K562 (cell line): ENCODE measurements around the gene PRRC2A. TPM values are rescaled to one million over a fixed set of nuclear protein-coding genes. Genes with fewer than 3 reads are reported as not detected.

Experiments
- CREM ChIP-seq: IDR thresholded peaks from 2 replicates; pipeline ENCODE4 v1.6.1; 2014; ENCODE audit warnings: antibody characterized with exemption, low read depth
- ERF ChIP-seq: fragments of 450-650 bp; formaldehyde crosslinking; IDR thresholded peaks from 2 replicates; pipeline ENCODE4 v1.4.0; 2020; ENCODE audit warnings: mild to moderate bottlenecking, mixed read lengths
- MTA2 ChIP-seq: fragments of 450-650 bp; IDR thresholded peaks from 2 replicates; pipeline ENCODE4 v1.6.1; 2016; ENCODE audit warnings: low read depth
- PHF21A ChIP-seq: fragments of 450-650 bp; IDR thresholded peaks from 2 replicates; pipeline ENCODE4 v1.6.1; 2017; ENCODE audit warnings: low read depth, borderline replicate concordance
- STAT5A ChIP-seq: IDR thresholded peaks from 2 replicates; pipeline ENCODE4 v1.6.1; 2012; ENCODE audit warnings: low read length, inconsistent platforms, borderline replicate concordance
- TAL1 ChIP-seq: fragments of 450-650 bp; IDR thresholded peaks from 2 replicates; pipeline ENCODE4 v1.6.1; 2016; ENCODE audit warnings: mild to moderate bottlenecking
- ZNF263 ChIP-seq: sonication (generic); formaldehyde crosslinking; IDR thresholded peaks from 2 replicates; pipeline ENCODE4 v1.8.0; 2022; ENCODE audit warnings: mild to moderate bottlenecking, missing genetic modification reagents, borderline replicate concordance
- polyA plus RNA-seq, 8 experiments: library from polyadenylated mRNA; depleted of rRNA in 4 of 8; stranded (reverse) in 5 of 8; unstranded in 3 of 8; fragments of >200 nt; fragmentation: Nextera tagmentation in 2 of 8; fragmentation: Illumina TruSeq in 1 of 8; extraction: Ambion mirVana in 2 of 8; extraction: Trizol in 1 of 8; gene quantifications; 2 replicates each; pipeline versions ENCODE4 v1.2.1 to v1.2.3, GENCODE V29; 2011 to 2014; ENCODE audit warnings: inconsistent platforms in 1 of 8, missing spikeins in 1 of 8
- total RNA-seq, 7 experiments: library from RNA; depleted of rRNA in 6 of 7; stranded (reverse); fragments of >200 nt in 6 of 7; fragmentation: Illumina TruSeq in 2 of 7; extraction: Trizol in 2 of 7; gene quantifications; 2 replicates each; pipeline versions ENCODE4 v1.2.1 to v1.2.3, GENCODE V29; 2011 to 2021; ENCODE audit warnings: low replicate concordance in 1 of 7
- TF ChIP-seq, protein P1 (sequence below): fragments of 450-650 bp; IDR thresholded peaks from 2 replicates; pipeline ENCODE4 v1.6.1; 2016
- TF ChIP-seq, protein P2 (sequence below): fragments of 250-450 bp; sonication (Bioruptor Pico); IDR thresholded peaks from 2 replicates; pipeline ENCODE4 v1.4.0; 2020
- TF ChIP-seq, protein P3 (sequence below): fragments of 450-650 bp; formaldehyde crosslinking; IDR thresholded peaks from 2 replicates; pipeline ENCODE4 v1.4.0; 2022; ENCODE audit warnings: missing genetic modification characterization

The PRRC2A gene
- total and polyA plus RNA-seq, 9 of the 15 experiments (the other 6 are each of a cell fraction or from before 2014, with no cell fraction given), result 1.0 to 332 (median 63.0) TPM

DNA sequence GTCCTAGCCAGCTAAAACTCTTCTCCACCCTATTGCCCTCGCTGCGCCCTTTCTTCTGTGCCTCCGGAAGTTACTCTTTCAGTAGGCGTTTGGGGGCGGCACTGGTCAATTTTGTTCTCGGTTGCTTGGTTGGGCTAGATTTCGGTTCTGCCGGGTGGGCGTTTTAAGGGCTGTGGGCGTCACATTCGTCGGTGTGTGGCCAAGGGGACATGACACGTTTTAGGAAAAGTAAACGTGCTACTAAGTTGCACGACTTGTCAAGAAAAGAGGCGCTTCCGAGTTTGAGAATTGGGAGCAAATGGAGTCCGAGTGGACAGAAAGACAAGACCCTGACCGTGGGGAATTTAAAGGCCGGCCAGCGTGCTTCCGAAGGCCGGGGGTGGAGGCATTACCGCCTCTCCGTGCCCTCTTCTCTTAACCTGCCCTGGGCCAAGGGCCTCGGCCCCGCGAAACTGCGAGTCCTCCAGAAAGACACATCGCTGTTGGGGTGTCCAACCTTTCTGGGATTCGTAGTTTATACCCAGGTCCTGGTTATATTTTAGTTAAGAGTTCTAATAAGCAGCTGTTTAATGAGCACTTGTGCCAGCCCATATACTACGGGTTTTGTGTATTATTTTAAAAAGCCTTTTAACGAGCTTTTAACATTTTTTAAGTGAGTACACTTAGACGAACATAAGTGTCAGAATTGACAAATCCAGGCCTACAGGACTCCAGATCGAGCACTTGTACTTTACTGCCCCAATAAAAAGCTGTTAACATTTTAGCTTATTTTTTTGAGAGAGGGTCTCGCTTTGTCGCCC, 32.6 kb downstream of the PRRC2A start (continued):
- no peak; the same call in 1 of the 2 replicates for TF ChIP-seq ZNF263
- peak; percentile 70; the same call in 1 of the 2 replicates for TF ChIP-seq MTA2
- TF ChIP-seq TAL1, result 0 out of 2 replicates have a peak, but pooled peaks have one; percentile 6
- TF ChIP-seq PHF21A, result 0 out of 2 replicates have a peak, but pooled peaks have one; percentile 47
- TF ChIP-seq STAT5A, result no peak
- TF ChIP-seq, protein P1, sequence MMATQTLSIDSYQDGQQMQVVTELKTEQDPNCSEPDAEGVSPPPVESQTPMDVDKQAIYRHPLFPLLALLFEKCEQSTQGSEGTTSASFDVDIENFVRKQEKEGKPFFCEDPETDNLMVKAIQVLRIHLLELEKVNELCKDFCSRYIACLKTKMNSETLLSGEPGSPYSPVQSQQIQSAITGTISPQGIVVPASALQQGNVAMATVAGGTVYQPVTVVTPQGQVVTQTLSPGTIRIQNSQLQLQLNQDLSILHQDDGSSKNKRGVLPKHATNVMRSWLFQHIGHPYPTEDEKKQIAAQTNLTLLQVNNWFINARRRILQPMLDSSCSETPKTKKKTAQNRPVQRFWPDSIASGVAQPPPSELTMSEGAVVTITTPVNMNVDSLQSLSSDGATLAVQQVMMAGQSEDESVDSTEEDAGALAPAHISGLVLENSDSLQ, result no peak
- TF ChIP-seq, protein P2, sequence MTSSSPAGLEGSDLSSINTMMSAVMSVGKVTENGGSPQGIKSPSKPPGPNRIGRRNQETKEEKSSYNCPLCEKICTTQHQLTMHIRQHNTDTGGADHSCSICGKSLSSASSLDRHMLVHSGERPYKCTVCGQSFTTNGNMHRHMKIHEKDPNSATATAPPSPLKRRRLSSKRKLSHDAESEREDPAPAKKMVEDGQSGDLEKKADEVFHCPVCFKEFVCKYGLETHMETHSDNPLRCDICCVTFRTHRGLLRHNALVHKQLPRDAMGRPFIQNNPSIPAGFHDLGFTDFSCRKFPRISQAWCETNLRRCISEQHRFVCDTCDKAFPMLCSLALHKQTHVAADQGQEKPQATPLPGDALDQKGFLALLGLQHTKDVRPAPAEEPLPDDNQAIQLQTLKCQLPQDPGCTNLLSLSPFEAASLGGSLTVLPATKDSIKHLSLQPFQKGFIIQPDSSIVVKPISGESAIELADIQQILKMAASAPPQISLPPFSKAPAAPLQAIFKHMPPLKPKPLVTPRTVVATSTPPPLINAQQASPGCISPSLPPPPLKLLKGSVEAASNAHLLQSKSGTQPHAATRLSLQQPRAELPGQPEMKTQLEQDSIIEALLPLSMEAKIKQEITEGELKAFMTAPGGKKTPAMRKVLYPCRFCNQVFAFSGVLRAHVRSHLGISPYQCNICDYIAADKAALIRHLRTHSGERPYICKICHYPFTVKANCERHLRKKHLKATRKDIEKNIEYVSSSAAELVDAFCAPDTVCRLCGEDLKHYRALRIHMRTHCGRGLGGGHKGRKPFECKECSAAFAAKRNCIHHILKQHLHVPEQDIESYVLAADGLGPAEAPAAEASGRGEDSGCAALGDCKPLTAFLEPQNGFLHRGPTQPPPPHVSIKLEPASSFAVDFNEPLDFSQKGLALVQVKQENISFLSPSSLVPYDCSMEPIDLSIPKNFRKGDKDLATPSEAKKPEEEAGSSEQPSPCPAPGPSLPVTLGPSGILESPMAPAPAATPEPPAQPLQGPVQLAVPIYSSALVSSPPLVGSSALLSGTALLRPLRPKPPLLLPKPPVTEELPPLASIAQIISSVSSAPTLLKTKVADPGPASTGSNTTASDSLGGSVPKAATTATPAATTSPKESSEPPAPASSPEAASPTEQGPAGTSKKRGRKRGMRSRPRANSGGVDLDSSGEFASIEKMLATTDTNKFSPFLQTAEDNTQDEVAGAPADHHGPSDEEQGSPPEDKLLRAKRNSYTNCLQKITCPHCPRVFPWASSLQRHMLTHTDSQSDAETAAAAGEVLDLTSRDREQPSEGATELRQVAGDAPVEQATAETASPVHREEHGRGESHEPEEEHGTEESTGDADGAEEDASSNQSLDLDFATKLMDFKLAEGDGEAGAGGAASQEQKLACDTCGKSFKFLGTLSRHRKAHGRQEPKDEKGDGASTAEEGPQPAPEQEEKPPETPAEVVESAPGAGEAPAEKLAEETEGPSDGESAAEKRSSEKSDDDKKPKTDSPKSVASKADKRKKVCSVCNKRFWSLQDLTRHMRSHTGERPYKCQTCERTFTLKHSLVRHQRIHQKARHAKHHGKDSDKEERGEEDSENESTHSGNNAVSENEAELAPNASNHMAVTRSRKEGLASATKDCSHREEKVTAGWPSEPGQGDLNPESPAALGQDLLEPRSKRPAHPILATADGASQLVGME (CRISPR knock-in tag), result no peak
- TF ChIP-seq, protein P3, sequence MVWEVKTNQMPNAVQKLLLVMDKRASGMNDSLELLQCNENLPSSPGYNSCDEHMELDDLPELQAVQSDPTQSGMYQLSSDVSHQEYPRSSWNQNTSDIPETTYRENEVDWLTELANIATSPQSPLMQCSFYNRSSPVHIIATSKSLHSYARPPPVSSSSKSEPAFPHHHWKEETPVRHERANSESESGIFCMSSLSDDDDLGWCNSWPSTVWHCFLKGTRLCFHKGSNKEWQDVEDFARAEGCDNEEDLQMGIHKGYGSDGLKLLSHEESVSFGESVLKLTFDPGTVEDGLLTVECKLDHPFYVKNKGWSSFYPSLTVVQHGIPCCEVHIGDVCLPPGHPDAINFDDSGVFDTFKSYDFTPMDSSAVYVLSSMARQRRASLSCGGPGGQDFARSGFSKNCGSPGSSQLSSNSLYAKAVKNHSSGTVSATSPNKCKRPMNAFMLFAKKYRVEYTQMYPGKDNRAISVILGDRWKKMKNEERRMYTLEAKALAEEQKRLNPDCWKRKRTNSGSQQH (CRISPR knock-in tag), result peak; percentile 56; the same call in 1 of the 2 replicates
- TF ChIP-seq ERF, result peak; percentile 74
- TF ChIP-seq CREM, result peak; percentile 19; the same call in 1 of the 2 replicates
